ENCODE data around the gene C12orf54.
"Not testable (repeated sequence)": the region's sequence is repeated elsewhere in the genome, so short reads cannot be mapped to it uniquely, and the experiment has no call there.

Gene C12orf54

GRCh38 chr12:48482198-48482597, at the start of gene C12orf54:
Gene C12orf54, plus strand, starts transcription at chr12:48482498. Its CDS starts 799 bp downstream, at chr12:48483297.
- no peak for DNase-seq (ENCODE audit: low read depth, low spot score)

- not testable (repeated sequence) for DNase-seq (ENCODE audit: low read depth, low spot score)
Measured at GRCh38 chr12:48434016-48434415, 48.3 kb upstream of the C12orf54 start.

GRCh38 chr12:48441069-48441468, 41.2 kb upstream of the C12orf54 start:
- no peak for DNase-seq (ENCODE audit: low read depth, low spot score)

- DNase-seq (ENCODE audit: low read depth, low spot score): no peak
Measured at GRCh38 chr12:48442179-48442847, 40.0 kb upstream of the C12orf54 start.

DNA sequence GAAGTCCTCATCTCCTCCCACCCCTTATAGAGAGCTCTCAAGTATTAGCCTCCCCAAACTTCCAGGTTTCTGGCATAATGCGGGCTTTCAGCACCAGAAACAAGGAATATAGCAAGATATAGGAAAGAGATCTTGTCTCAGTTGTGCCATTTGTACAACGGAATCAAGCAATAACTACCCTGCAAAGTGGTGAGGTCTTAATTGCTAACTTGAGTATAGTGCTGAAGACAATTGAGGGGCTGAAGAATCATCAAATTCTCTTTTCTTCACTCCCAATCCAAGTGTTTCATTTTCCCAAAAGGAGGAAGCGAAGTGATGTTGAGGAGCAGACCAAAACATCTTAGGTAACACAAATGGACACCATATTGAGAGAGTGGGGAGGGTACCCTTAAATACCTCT, 36.8 kb upstream of the C12orf54 start:
- no peak for DNase-seq (ENCODE audit: low read depth, low spot score)

DNA sequence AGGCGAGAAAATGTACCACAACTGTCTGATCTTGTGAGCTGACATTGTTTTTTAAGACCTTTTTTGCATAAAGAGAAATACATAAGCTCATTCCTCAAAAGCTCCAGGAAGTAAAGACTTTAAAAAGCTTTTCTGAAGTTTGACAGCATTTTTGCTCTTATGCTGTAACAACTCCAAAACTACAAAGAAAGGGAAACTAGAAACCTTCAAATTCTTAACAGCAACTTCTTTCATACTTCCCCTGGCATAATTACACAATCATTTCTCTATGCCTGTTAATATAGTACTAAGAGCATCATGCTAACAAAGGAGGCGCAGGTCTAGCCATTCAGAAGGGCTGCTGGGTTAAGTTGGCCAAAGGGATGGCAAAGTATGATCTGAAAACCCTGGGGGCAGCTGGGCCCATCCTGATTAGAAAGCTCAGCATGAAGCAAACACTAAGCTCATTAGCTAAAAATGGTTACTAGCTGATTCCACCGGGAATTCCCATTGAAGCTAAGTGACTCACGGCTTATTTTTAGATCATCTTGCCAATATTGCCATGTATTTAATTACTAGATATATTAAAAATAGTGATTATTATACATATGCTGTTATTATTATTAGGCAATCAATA, 36.0 kb upstream of the C12orf54 start:
- DNase-seq (ENCODE audit: low read depth, low spot score): no peak

DNA sequence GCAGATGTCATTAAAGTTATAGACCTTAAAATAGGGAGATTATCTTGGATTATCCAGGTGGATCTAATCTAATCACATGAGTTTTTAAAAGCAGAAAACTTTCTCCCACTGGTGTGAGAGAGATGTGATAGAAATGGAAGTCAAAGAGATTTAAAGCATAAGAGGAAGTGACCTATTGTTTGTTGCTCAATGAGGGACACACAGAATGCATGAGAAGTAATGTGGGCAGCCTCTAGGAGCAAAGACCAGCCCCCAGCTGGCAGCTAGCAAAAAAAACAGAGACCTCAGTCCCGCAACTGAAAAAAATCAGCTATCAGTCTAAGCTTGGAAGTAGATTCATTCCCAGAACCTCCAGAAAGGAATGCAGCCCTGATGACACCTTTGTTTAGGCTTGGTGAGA, 34.5 kb upstream of the C12orf54 start:
- no peak for DNase-seq (ENCODE audit: low read depth, low spot score)

GRCh38 chr12:48451372-48451771, 30.9 kb upstream of the C12orf54 start:
- DNase-seq (ENCODE audit: low read depth, low spot score): no peak

GRCh38 chr12:48452961-48453360, 29.3 kb upstream of the C12orf54 start:
- DNase-seq (ENCODE audit: low read depth, low spot score): not testable (repeated sequence)

GRCh38 chr12:48454667-48455066, 27.6 kb upstream of the C12orf54 start:
- no peak for DNase-seq (ENCODE audit: low read depth, low spot score)

DNA sequence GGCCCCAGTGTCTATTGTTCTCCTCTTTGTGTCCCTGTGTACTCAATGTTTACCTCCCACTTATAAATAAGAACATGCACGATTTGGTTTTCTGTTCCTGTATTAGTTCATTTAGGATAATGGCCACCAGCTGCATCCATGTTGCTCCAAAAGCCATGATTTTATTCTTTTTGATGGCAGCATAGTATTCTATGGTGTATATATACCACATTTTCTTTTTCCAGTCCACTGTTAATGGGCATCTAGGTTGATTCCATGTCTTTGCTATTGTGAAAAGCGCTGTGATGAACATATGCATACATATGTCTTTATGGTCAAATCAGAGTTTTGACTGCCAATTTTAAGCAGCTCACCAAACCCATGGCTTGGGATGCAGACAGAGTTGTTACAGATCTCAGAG, 27.2 kb upstream of the C12orf54 start:
- DNase-seq (ENCODE audit: low read depth, low spot score): no peak

GRCh38 chr12:48459259-48459658, 23.0 kb upstream of the C12orf54 start:
- no peak for DNase-seq (ENCODE audit: low read depth, low spot score)

DNA sequence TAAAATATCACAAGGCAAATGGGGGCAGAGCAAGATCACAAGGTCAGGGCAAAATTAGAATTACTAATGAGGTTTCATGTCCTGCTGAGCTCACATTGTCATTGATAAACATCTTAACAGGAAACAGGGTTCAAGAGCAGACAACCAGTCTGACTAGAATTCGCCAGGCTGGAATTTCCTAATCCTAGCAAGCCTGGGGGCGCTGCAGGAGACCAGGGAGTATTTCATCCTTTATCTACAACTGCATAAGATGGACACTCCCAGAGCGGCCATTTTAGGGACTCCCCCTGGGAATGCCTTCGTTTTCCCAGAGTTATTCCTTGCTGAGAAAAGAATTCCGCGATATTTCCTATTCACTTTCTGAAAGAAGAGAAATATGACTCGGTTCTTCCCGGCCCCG, 13.3 kb upstream of the C12orf54 start:
- not testable (repeated sequence) for DNase-seq (ENCODE audit: low read depth, low spot score)

- no peak for DNase-seq (ENCODE audit: low read depth, low spot score)
Measured at GRCh38 chr12:48472259-48472658, 10.0 kb upstream of the C12orf54 start, which contains the start of gene ANP32D. Gene ANP32D, plus strand, starts transcription at chr12:48472559. Its CDS starts 106 bp downstream, at chr12:48472665.

GRCh38 chr12:48473061-48473460, 9.2 kb upstream of the C12orf54 start:
- DNase-seq (ENCODE audit: low read depth, low spot score): no peak

GRCh38 chr12:48474497-48474896, 7.8 kb upstream of the C12orf54 start:
- DNase-seq (ENCODE audit: low read depth, low spot score): not testable (repeated sequence)

DNA sequence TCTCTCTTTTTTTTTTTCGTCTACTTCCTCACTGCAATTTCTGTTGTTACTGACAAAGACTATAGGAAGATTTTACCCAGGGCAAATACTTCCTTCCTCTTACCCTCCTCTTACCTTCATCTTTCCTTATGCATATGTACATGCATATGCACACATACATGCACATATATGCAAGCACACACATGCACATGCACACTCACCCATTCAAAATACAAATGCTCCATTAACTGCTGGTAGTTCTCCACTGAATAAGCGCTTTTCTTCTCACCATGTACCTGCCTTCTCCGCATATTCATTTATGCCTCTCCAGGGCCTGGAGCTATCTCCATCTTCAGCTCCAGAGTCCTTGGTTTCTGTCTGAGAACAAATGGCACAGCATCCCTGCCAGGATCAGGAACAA, 632 bp downstream of the C12orf54 start:
- no peak for DNase-seq (ENCODE audit: low read depth, low spot score)

GRCh38 chr12:48486261-48486660, 4.0 kb downstream of the C12orf54 start:
- DNase-seq (ENCODE audit: low read depth, low spot score): no peak

DNA sequence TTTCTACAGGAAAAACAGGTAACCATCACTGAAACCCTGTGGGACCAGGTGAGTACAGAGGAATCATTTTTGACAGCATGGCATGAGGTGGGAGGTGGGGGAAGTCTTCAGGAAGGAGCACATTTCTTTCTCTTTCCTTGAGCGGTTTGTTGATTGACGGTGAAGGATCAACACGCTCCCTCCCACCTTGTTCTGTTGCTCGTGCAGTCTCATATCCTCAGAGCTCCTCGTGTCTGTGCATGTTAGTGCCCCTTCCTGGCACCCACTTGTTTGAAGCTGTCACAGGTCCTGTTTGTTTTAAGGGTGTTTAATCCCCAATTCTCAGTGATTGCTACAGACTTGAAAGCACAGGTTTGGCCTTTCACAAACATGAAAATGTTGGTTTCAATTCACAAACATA, 4.4 kb downstream of the C12orf54 start:
- no peak for DNase-seq (ENCODE audit: low read depth, low spot score)

DNA sequence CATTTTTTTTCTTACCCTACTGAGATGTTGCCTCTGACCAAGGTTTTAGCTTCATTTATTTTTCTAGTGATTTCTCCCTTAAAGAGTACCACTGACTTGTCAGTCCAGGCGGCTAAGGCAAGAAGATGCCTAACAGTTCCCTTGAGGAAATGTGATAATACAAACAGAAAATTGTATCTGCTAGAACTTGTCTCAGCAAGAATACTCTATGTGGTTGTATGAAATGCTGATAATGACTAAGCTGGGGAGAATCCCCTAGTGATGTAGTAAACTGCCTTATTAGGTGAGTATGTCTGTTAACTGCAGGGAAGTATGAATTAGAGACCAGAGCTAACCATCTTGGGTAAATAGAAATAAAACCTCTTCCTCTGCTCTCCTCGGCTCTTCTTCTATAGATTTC, 6.7 kb downstream of the C12orf54 start:
- no peak for DNase-seq (ENCODE audit: low read depth, low spot score)

GRCh38 chr12:48489456-48489855, 7.2 kb downstream of the C12orf54 start:
- not testable (repeated sequence) for DNase-seq (ENCODE audit: low read depth, low spot score)

GRCh38 chr12:48500281-48500680, 18.0 kb downstream of the C12orf54 start:
- DNase-seq (ENCODE audit: low read depth, low spot score): not testable (repeated sequence)

GRCh38 chr12:48506836-48507235, 24.5 kb downstream of the C12orf54 start:
- not testable (repeated sequence) for DNase-seq (ENCODE audit: low read depth, low spot score)
